Measurements from ENCODE around the gene HAUS6. TPM values are rescaled to one million over a fixed set of nuclear protein-coding genes. Genes with fewer than 3 reads are reported as not detected.
A peak's percentile ranks its signal among the peaks of the same experiment; 100 is the strongest.
"Not testable (repeated sequence)": the region's sequence is repeated elsewhere in the genome, so short reads cannot be mapped to it uniquely, and the experiment has no call there.

Gene HAUS6
- total and polyA plus RNA-seq, 2 experiments from 2014 or later, result 6.5 to 9.4 TPM

DNA sequence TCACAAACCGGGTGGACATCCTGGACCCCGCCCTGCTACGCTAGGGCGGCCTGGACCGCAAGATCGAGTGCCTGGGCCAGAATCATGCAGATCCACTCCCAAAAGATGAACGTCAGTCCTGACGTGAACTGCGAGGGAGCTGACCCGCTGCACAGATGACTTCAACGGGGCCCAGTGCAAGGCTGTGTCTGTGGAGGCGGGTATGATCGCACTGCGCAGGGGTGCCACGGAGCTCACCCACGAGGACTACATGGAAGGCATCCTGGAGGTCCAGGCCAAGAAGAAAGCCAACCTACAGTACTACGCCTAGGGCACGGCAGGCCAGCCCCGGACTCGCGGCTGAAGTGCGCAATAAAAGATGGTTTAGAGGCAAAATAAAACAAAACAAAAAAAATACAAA lies 74.9 kb downstream of the HAUS6 start:
- TF ChIP-seq, protein P1, sequence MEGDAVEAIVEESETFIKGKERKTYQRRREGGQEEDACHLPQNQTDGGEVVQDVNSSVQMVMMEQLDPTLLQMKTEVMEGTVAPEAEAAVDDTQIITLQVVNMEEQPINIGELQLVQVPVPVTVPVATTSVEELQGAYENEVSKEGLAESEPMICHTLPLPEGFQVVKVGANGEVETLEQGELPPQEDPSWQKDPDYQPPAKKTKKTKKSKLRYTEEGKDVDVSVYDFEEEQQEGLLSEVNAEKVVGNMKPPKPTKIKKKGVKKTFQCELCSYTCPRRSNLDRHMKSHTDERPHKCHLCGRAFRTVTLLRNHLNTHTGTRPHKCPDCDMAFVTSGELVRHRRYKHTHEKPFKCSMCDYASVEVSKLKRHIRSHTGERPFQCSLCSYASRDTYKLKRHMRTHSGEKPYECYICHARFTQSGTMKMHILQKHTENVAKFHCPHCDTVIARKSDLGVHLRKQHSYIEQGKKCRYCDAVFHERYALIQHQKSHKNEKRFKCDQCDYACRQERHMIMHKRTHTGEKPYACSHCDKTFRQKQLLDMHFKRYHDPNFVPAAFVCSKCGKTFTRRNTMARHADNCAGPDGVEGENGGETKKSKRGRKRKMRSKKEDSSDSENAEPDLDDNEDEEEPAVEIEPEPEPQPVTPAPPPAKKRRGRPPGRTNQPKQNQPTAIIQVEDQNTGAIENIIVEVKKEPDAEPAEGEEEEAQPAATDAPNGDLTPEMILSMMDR (IDR thresholded peaks at IDR 0.05; ENCODE audit: low read depth, low read length), result no peak
- H3K27ac ChIP-seq, result no peak overlapping the region
- no peak for DNase-seq (ENCODE audit: low read depth in 1 of 2, low spot score in 1 of 2)
- no peak overlapping the region for H3K4me3 ChIP-seq
- H3K27me3 ChIP-seq, result no peaks in the 10 kb centered on the region
- H3K36me3 ChIP-seq, result no peaks in the 10 kb centered on the region
- no peaks in the 10 kb centered on the region for H3K9me3 ChIP-seq (ENCODE audit: low read depth)
- no peaks in the 10 kb centered on the region for H3K4me1 ChIP-seq (ENCODE audit: low read depth)

DNA sequence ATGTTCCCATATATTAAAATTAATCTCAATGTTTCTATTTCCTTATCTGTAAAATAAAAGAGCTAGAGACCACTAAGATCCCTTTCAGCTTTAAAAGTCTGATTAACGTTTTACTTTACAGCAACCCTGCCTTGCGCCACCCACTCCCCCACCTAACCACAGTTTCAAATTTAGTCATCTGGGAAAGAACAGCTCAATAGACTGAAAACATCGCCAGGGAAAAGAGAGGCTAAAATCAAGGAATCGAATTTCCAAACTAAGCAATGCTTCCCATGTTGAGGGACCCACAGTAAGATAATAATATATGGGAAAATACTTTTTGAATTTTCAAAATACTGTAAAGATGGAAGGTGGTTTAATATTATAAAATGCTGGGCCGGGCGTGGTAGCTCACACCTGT lies 76.3 kb downstream of the HAUS6 start:
- H3K9me3 ChIP-seq (ENCODE audit: low read depth), result no peaks in the 10 kb centered on the region

DNA sequence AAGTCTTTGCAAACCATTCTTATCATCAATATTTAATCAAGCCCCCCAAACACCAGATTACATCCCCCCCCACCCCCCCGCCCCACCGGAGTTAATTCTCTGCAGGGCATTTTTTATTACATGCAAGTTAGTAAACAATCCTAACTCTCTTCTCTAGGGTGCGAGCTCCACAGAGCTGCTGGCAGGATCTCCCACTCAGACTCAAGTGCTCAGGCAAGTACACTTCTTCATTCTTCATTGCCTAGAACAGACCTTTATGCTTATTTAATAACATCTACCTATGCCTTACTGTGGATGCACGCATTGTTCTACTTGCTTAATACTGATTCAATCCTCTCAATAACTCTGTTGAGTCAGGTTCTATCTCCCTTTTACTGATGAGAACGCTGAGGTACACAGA lies 79.6 kb downstream of the HAUS6 start:
- Histone ChIP-seq H3K27ac (no peak overlapping the region), H3K4me1 (ENCODE audit: low read depth) (no peaks in the 10 kb centered on the region), H3K4me3 (no peak overlapping the region), H3K9me3 (ENCODE audit: low read depth) (no peaks in the 10 kb centered on the region), H3K27me3 (no peaks in the 10 kb centered on the region), H3K36me3 (no peaks in the 10 kb centered on the region)
- no peak for DNase-seq (ENCODE audit: low read depth in 1 of 2, low spot score in 1 of 2)
- TF ChIP-seq, protein P1 (IDR thresholded peaks at IDR 0.05; ENCODE audit: low read depth, low read length), result no peak

More for the DNA sequence above, 76.3 kb downstream of the HAUS6 start:
- Histone ChIP-seq H3K27me3 (no peaks in the 10 kb centered on the region), H3K27ac (no peak overlapping the region), H3K4me3 (no peak overlapping the region), H3K36me3 (no peaks in the 10 kb centered on the region), H3K4me1 (ENCODE audit: low read depth) (no peaks in the 10 kb centered on the region)
- peak in 1 of 2 donors; percentile 7 for DNase-seq (ENCODE audit: low read depth in 1 of 2, low spot score in 1 of 2)
- TF ChIP-seq, protein P1 (IDR thresholded peaks at IDR 0.05; ENCODE audit: low read depth, low read length), result no peak

DNA sequence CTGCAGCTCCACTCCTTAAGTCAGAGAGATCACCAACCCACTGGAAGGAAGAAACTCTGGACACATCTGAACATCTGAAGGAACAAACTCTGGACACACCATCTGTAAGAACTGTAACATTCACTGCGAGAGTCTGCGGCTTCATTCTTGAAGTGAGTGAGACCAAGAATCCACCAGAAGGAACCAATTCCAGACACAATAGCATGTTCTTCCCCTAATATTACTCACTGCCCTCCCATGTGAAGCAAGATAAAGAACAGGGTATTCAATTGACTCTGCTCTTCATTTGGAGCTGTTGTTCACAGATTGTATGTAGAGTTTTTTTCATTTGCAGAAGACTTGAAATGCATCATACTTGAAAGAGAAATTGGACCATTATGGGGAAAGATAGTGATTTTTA lies 80.5 kb downstream of the HAUS6 start:
- DNase-seq (ENCODE audit: low read depth in 1 of 2, low spot score in 1 of 2), result no peak
- Histone ChIP-seq H3K27me3 (no peaks in the 10 kb centered on the region), H3K9me3 (ENCODE audit: low read depth) (no peaks in the 10 kb centered on the region)

DNA sequence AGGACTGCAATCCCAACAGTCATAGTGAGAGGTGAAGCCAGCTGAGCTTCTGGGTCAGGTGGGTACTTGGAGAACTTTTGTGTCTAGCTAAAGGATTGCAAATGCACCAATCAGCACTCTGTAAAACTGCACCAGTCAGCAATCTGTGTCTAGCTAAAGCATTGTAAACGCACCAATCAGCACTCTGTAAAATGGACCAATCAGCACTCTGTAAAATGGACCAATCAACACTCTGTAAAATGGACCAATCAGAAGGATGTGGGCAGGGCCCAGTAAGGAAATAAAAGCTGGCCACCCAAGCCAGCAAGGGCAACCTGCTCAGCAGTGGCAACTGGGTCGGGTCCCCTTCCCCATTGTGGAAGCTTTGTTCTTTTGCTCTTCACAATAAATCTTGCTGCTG lies 81.1 kb downstream of the HAUS6 start:
- H3K4me3 ChIP-seq; H3K9me3 ChIP-seq (ENCODE audit: low read depth); H3K27ac ChIP-seq; H3K4me1 ChIP-seq (ENCODE audit: low read depth); H3K27me3 ChIP-seq; H3K36me3 ChIP-seq; DNase-seq (ENCODE audit: low read depth in 1 of 2, low spot score in 1 of 2): not testable (repeated sequence)

More for the DNA sequence above, 80.5 kb downstream of the HAUS6 start:
- no peak overlapping the region for H3K27ac ChIP-seq
- H3K36me3 ChIP-seq, result no peaks in the 10 kb centered on the region
- TF ChIP-seq, protein P1 (IDR thresholded peaks at IDR 0.05; ENCODE audit: low read depth, low read length), result no peak
- no peaks in the 10 kb centered on the region for H3K4me1 ChIP-seq (ENCODE audit: low read depth)
- no peak overlapping the region for H3K4me3 ChIP-seq

DNA sequence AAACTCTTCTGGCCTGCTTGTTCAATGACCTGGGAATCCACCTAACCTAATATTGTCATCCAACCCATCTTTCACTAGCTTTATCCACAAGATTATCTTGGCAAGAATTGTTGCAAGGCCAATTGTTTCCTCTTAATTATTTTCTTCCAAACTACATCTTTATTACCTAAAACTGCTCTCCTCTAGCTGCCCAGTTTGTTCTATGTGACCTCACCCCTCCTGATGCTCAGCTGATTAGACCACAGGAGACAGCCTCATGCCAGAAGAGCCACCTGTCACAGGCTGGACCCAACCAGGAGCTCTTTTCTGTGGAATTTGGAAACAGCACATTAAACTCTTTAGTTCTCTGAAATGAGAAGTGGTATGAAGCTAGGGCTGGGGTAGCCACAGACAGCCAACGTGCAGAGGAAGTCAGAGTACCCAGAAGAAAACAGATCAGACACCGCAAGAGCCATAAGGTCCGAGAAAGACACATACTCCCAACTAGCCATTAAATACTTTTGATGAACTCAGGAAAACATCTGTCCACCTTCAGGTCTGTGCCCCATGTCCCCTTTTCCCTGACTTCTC lies 81.7 kb downstream of the HAUS6 start:
- Histone ChIP-seq H3K9me3 (ENCODE audit: low read depth) (no peaks in the 10 kb centered on the region), H3K4me1 (ENCODE audit: low read depth) (no peaks in the 10 kb centered on the region), H3K36me3 (no peaks in the 10 kb centered on the region), H3K4me3 (no peak overlapping the region), H3K27me3 (no peaks in the 10 kb centered on the region), H3K27ac (no peak overlapping the region)
- TF ChIP-seq, protein P1 (IDR thresholded peaks at IDR 0.05; ENCODE audit: low read depth, low read length), result no peak
- DNase-seq (ENCODE audit: low read depth in 1 of 2, low spot score in 1 of 2), result no peak

All from cardiac muscle cell (in vitro differentiated cells and primary cell).